Coronary artery (tissue), 2 donors: ENCODE data around the gene RASGRF2.

Experiments
- DNase-seq: peaks from one replicate; pipeline ENCODE4 v3.0.0-alpha.2; 2017; ENCODE audit warnings: low spot score
- H3K27ac ChIP-seq, 2 donors: fragments of 200-600 bp; sonication (generic); one replicate each; pipeline ENCODE4 v1.5.1; 2016 to 2019
- H3K4me3 ChIP-seq: fragments of 200-600 bp; sonication (generic); 2 replicates; pipeline ENCODE4 v1.5.1; 2016; ENCODE audit warnings: mild to moderate bottlenecking, moderate library complexity
- CTCF ChIP-seq: fragments of 200-600 bp; sonication (generic); IDR thresholded peaks from one replicate; pipeline ENCODE4 v1.5.1; 2019; ENCODE audit warnings: antibody characterized with exemption

The RASGRF2 gene

GRCh38 chr5:81226286-81226685 lies 266.1 kb downstream of the RASGRF2 start:
- TF ChIP-seq CTCF: no peak
- H3K4me3 ChIP-seq: no peak overlapping the region
- no peak for DNase-seq
- no peak overlapping the region for H3K27ac ChIP-seq

GRCh38 chr5:81226949-81227348 lies 266.8 kb downstream of the RASGRF2 start:
- H3K4me3 ChIP-seq: no peak overlapping the region
- no peak for DNase-seq
- no peak for TF ChIP-seq CTCF
- no peak overlapping the region for H3K27ac ChIP-seq

GRCh38 chr5:81228084-81228483 lies 267.9 kb downstream of the RASGRF2 start:
- TF ChIP-seq CTCF: no peak
- no peak for DNase-seq
- no peak overlapping the region for H3K27ac ChIP-seq
- H3K4me3 ChIP-seq: no peak overlapping the region

GRCh38 chr5:81230416-81230815 lies 270.3 kb downstream of the RASGRF2 start:
- DNase-seq: no peak
- H3K4me3 ChIP-seq: no peak overlapping the region
- no peak for TF ChIP-seq CTCF
- H3K27ac ChIP-seq: no peak overlapping the region

GRCh38 chr5:81232464-81233079 lies 272.4 kb downstream of the RASGRF2 start:
- peak; percentile 90 for DNase-seq
- peak overlapping the region; percentile 87 to 94 for H3K27ac ChIP-seq
- TF ChIP-seq CTCF: no peak
- H3K4me3 ChIP-seq: peak overlapping the region; percentile 67

- Histone ChIP-seq H3K4me3 (peak within 1 kb of the TSS; percentile 67), H3K27ac (peak within 1 kb of the TSS; percentile 87 to 94)
- peak; percentile 83 for DNase-seq
- TF ChIP-seq CTCF: no peak
Observed at GRCh38 chr5:81233080-81233634, 273.0 kb downstream of the RASGRF2 start, which contains the start of gene CKMT2. Gene CKMT2, plus strand, starts transcription at chr5:81233322. Its CDS starts 17,811 bp downstream, at chr5:81251133.

GRCh38 chr5:81234299-81234698 lies 274.1 kb downstream of the RASGRF2 start:
- Histone ChIP-seq H3K27ac (peak overlapping the region; percentile 81 to 94), H3K4me3 (no peak overlapping the region)
- no peak for TF ChIP-seq CTCF
- DNase-seq: no peak
